GM21717 (cell line): ENCODE results near the gene ZNF830.
"Not testable (repeated sequence)": the region's sequence is repeated elsewhere in the genome, so short reads cannot be mapped to it uniquely, and the experiment has no call there.

Experiments
- ATAC-seq: cut with Tn5 transposase; IDR thresholded peaks from one replicate; pipeline ENCODE4 v1.9.1; 2021; ENCODE audit warnings: mild to moderate bottlenecking, moderate library complexity; ENCODE audit not compliant: unreplicated experiment

The ZNF830 gene, protein sequence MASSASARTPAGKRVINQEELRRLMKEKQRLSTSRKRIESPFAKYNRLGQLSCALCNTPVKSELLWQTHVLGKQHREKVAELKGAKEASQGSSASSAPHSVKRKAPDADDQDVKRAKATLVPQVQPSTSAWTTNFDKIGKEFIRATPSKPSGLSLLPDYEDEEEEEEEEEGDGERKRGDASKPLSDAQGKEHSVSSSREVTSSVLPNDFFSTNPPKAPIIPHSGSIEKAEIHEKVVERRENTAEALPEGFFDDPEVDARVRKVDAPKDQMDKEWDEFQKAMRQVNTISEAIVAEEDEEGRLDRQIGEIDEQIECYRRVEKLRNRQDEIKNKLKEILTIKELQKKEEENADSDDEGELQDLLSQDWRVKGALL

DNA sequence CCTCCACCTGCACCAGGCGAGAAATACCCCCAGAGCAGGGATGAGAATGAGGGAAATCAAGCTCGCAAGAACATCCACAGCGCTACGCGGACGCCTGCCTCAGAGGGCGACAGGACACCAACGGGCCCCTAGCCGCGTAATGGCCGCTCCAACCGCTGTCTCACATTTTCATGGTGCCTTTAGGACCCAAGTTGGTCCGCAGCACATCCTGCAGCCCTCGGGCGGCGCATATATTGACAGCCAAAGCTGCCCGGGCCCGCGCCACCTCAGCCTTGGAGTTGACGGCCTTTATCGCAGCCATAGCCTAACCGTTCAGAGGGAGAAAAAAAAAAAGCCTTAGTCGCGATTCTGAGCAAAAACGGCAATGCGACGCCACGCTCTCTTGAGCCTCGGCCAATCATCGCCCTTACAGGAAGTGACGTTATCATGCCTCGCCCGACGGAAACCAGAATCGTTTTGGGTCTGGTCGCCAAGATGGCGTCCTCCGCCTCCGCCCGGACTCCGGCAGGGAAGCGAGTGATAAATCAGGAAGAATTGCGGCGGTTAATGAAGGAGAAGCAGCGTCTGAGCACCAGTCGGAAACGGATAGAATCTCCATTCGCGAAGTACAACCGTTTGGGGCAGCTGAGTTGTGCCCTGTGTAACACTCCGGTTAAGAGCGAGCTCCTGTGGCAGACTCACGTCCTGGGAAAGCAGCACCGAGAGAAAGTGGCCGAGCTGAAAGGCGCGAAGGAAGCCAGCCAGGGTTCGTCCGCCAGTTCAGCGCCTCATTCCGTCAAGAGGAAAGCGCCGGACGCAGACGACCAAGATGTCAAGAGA, at the start of gene ZNF830, which contains the start of gene CCT6B:
Gene ZNF830, plus strand, starts transcription at position 448 of the 819 bp plus-strand sequence. Its CDS starts 27 bp downstream, at position 475.
Gene CCT6B, minus strand, starts transcription at position 368 of the 819 bp plus-strand sequence. Its CDS starts 67 bp downstream, at position 301.
- peak; percentile 86 for ATAC-seq

DNA sequence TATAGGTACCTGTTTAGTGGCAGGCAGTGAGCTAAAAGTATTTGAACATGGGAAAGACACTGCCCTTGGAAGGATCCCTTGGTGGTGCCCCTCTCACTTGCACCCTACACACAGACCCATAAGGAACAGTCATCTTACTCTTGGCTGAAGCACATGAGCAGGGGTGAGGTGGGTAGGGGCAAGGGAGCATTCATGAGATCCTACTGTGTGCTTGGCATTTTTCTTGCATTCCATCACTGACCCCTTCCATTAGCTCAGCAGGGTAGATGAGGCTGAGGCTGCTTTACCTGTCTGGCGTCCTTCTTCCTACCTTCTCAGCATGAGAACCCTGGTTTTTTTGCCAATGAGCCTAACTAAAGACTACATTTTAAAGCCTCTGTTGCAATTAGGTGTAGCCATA, 48.3 kb upstream of the ZNF830 start:
- no peak for ATAC-seq

DNA sequence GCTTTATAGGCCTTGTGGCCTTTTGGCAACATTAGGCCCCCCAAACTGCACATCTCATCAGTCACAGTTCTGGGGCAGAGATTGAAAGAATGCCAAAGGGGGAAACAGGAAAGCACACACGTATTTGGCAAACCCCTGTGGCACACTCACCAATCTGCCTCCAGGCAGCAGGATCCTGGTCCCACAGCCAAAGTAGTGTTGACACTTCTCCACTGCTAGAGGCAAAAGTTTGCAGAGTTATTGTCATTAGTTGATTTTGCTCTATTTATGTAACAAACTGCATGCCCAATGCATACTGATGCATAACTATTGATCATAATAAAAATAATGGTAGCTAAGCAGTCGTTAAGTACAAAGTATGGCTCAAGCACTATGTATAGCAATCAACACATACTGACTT, 45.2 kb upstream of the ZNF830 start:
- ATAC-seq = no peak

DNA sequence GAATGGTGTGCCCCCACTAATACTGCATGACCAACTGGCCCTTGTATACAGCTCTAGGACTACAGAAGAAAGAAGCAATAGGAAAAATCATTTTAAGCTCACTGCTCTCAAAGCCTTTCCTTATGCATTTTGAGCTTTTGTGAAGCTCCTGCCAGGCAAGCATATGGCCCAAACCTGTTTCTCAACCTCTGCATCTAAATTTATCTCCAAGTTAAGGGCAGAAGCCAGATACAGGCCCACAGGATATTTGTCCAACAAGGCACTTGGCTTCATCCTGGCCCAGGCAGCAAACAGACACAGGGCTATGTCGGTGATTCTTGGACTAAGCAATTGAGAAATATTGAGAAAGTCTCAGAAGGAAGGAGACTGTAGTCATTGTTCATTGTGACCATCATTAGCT, 44.0 kb upstream of the ZNF830 start:
- ATAC-seq = no peak

DNA sequence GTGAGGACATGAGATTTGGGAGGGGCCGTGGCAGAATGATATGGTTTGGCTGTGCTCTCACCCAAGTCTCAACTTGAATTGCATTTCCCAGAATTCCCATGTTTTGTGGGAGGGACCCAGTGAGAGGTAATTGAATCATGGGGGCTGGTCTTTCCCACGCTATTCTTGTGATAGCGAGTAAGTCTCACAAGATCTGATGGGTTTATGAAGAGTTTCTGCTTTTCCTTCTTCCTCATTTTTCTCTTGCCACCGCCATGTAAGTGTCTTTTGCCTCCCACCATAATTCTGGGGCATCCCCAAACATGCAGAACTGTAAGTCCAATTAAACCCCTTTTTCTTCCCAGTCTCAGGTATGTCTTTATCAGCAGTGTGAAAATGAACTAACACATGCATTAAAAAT, 40.7 kb upstream of the ZNF830 start:
- ATAC-seq = no peak

DNA sequence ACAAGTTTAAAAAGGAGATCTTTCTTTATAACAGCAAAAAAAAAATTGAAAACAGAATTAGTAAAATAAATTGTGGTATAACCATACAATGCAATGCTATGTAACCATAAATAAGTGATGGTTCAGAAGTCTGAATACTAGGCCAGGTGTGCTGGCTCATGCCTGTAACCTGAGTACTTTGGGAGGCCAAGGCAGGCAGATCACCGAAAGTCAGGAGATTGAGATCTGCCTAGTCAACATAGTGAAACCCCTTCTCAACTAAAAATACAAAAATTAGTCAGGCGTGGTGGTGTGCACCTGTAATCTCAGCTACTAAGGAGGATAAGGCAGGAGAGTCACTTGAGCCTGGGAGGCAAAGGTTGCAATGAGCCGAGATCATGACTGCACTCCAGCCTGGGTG, 34.7 kb upstream of the ZNF830 start:
- ATAC-seq = no peak

DNA sequence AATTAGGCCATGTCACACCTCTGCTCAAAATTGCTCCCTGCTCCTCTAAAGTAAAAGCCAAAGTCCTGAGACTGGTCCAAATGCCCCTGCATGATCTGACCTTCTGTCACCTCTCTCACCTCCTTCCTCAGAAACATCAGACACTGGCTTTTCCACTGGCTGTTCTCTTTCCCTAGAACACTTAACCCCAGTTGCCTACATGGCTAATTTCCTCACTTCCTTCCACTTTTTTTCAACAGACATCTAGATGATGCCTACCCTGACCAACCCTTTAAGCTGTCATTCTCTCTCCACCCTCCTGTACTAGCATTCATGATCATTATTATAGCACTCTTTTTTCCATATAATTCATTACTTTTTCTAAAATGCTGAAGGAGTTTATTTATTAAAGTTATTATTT, 31.1 kb upstream of the ZNF830 start:
- no peak for ATAC-seq

DNA sequence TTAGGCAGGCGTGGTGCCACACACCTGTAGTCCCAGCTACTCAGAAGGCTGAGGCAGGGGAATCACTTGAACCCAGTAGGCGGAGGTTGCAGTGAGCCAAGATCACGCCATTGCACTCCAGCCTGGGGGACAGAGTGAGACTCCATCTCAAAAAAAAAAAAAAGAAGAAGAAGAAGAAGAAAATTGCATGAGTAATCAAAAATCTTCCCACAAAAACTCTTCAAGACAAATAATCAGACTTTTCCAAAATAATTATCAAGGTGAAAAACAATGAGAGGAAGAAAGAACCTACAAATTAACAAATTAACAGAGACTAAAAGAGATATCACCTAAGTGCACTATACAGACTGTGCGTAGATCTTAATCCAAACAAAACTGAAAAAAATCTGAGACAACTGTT, 10.6 kb upstream of the ZNF830 start:
- ATAC-seq = not testable (repeated sequence)

DNA sequence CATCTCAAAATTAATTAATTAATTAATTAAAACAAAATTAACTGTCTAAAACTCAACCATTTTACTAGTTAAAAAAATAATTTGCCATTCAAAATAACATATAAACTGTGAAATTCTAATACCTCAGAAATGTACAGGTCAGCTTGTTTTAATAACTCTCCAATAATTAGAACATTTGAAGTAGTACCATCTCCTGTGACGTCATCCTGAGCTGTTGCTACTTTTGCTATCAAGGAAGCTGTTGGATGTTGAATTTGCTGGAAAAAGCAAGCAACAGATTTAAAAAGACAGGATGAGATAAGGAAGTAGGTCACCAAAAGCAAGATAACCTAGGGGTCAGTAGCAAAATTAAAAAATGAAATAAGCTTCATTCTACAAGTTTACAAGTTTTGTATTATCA, 2.9 kb upstream of the ZNF830 start:
- ATAC-seq = no peak

DNA sequence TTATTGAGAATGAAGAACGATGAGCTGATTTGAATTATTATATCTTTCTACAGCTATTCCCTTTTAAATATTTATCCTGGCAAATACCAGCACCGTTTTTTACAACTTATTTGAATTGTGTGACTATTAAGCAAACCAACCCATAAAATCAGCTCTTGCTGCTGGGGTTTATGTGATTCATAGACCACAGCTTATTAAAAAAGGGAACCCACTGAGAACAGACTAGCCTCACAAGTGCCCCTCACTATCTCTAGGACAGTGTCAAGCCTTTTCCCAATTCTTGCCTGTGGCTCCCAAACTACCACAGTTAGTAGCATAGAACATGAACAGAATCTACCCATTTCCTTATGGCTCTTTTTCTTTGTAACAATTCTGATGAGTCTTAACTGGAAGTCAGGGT, 12.8 kb downstream of the ZNF830 start:
- no peak for ATAC-seq

DNA sequence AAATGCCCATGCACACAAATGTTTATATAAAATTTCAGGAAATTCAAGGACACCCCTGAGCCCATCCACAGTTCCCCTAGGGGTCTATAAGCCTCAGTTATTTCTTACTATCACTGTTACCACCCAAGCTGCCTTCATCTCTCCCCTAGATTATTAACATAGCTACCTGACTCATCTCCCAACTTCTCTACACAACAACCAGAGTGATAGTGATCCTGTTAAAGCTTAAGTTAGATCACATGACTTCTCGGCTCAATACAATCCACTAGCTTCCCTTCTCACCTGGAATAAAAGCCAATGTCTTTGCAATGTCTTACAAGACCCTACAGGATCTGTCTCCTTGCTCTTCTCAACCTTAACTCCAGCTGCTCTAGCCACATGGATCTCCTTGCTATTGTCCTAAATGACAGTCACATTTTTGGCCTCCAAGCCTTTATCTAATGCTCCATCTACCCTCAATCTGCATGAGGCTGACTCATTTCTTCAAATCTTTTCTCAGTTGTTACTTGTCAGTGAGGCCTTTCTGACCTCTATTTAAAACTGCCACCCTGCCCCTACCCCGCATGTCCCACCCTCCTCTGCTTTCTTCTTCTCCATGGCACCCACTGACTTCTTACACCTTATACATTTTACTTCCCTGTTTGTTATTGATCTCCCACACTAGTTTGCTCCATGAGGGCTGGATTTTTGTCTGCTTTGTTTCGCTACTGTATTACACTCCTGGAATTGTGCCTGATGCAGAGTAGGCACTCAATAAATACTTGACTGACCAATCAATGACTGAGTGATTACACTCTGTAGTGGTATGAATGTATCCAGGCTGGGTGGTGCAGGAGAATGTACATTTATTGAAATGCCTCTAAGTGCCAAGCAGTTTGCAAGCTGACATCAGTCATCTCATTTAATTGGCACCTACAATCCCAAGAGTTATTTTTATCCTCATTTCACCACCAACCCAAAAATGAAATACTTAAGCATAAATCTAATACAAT, 13.8 kb downstream of the ZNF830 start:
- no peak for ATAC-seq

DNA sequence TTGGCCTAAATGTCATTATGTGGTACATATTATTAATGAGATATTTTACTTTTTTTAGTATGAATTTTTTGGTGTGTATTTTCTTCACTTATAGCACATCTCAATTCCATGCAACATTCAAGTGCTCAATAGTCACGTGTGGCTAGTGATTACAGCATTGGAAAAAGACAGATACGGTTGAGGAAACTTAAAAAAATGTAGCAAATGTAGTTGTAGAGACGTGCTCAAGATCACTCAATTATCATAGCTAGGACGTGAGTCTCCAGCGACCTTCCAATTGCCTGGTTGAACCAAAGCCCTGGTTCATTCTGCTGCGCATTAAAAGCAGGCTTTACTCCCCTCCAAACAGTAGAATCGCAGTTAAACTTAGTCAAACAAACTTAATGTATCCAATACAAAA, 17.8 kb downstream of the ZNF830 start:
- no peak for ATAC-seq

DNA sequence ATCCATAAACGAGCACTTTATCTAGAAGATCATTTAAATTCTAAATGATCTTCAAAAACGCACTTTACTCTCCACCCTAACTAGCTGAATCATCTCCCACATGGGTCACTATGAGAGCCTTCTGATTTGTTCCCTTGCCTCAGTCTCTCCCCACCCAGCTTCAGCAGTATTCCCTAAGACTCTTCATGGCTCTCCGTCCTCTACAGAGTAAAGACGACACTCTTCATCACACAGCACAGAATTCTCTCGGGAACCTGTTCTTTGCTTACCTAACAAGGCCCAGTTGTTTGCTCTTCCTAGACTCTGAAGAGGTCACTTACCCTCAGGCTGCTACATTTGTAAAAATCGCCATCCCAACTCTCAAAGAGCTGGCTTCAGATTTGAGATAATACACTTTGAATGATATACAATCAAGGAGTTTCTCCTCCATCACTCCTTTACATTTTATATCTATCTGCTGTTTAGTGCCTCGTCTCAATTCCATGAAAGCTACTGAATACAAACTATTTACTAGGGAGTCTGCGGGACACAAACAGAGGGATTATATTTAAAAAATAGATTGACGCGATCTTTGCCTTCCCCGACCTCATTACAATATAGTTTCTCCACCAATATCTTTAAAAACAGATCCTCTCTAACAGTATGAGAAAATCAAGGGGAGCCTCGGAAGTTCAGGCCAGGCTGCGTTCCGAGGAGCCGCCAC, 18.5 kb downstream of the ZNF830 start:
- no peak for ATAC-seq

DNA sequence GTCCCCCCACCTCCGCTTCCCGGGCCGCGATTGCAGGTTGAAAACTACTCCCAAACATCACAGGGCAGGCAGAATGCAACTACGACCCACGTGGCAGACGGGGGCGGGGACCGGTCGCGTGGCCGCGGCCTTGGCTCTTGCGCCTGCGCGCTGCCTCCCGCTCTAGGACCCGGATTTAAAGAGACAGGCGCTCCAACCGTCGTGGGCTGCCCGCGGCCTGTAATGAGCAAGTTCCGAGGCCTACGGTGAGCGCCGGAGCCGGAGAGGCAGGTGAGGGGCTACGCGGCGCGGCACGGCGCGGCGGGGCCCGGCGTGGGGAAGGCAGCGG, 19.0 kb downstream of the ZNF830 start, which contains the start of gene LIG3:
Gene LIG3, plus strand, starts transcription at position 160 of the 328 bp plus-strand sequence. CDS start 2,494 bp downstream, outside the sequence.
- peak; percentile 61 for ATAC-seq

DNA sequence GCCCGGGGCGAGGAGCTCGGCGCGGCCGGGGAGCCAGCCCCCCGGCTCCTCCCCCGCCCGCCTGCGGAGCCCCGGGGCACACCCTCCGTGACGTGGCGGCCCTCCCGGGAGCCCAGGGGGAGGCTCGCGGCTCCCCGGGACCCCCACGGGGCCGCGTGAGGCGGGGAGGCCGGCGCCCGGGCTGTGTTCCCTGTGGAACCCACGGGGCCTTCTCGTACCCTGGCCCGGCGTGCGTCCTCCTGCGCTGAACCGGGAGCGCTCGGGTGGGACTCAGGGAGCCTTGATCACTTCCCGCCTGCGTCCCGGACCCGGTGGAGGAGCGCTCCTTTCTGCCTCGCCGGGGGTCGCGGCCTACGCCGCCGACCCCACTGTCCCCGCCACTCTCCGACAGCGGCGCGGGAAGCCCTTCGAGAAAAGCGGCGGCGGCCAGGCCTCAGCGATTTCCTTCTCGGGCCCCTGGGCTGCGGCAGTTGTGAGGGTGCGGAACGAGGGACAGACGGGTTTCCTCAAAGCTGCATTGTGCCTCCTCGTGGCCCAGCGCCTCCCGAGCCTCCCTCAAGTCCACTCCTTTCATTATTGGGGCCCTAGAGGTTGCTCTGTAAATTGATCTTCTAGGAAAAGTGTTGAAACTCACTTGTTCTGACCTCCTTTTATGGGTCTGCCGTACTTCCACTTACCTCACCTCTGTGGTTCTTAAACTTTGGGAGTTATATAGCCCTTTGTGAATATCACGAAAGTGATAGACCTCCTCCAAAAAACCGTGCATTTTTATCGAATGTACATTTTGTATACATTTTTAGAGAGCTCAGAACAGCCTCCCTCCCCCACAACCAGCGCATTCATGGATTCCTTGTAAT, 19.6 kb downstream of the ZNF830 start:
- ATAC-seq = peak; percentile 73

DNA sequence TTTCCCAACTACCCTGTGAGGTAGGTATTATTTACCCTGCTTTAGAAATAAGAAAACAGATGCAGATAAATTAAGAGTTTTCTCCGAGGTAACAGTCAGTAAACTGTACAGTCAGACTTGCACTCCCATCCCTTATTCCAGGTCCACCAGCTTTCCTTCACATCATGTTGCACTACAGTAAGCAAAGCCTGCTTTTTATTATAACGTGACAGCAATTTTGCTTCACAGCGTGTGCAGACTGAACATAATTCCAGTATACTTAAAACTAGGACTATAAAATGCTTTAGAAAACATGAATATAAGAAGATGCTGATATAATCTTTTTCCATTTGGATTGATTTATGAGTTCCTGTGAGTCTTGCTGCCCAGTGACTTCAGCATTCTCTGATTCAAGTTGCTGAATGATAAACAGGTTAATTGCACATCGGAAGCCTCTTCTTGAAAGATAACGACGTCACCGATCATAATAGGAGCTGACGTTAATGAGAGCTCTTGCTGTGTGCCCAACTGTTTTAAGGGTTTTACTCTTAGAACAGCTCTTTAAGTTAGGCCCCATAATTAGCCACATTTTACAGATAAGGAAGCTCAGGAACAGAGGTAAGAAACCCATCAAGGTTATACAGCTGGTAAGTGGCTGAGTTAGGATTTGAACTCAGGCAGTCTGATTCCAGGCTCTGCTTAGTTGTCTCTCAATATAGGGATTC, 20.4 kb downstream of the ZNF830 start:
- ATAC-seq = no peak

DNA sequence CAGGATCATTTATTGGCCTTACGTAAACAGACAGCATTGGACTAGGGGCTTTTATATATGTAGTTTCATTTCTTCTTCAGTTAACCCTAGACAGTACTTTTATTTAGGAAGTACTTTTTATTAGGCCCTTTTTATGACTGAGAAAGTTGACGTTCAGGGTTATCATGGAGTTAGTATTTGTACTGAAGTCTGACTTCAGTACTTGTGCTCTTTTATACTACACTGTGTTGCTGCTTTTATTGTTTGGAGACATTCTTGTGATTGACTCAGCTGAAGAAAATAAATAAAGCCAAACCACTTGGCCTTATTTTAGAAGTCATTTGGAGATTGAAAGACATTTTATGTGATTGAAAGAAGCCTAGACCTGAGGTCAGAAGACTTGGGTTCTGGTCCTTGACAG, 25.9 kb downstream of the ZNF830 start:
- no peak for ATAC-seq

DNA sequence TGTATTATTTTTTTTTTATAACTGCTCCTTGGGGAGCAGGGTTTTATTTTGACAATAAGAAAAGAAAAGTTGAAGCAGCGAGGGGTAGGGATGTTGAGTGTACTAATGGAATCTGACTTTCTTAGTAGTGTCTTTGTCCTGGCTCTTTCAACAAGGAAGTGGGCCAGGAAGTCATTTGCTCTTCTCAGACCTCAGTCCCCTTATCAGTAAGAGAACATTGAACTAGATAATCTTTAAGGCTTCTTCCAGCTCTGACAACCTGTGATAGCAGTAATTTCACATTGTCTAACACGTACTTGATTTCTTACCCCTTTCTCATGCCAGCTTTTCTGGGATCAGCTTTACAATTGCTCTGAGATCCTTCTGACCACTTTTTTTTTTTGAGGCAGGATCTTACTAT, 27.3 kb downstream of the ZNF830 start:
- ATAC-seq = no peak

DNA sequence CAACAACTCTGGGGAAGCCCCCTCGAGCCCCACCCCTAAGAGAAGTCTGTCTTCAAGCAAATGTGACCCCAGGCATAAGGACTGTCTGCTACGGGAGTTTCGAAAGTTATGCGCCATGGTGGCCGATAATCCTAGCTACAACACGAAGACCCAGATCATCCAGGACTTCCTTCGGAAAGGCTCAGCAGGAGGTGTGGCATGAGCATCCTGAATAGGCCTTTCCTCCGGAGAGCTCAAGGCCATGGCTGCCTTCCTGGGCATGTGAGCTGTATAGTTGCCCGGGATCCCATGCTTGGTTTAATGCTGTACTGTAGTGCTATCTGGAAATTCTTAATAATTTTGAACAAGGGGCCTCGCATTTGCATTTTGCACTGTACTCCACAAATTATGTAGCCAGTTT, 28.1 kb downstream of the ZNF830 start:
- no peak for ATAC-seq
